Activated CD8-positive, alpha-beta memory T cell treated with anti-CD3 and anti-CD28 coated beads, Interleukin-2, amount 50 U/mL, for 1 hour (primary cell): ENCODE measurements around the gene TMIGD1.
"Not testable (repeated sequence)": the region's sequence is repeated elsewhere in the genome, so short reads cannot be mapped to it uniquely, and the experiment has no call there.

Source experiments
- DNase-seq: peaks from one replicate; pipeline ENCODE4 v3.0.0-alpha.2; 2020; ENCODE audit errors: extremely low read depth

The TMIGD1 gene

GRCh38 chr17:30358055-30358760 lies 24.4 kb upstream of the TMIGD1 start:
- no peak for DNase-seq

GRCh38 chr17:30357476-30357875 lies 23.6 kb upstream of the TMIGD1 start:
- DNase-seq, result no peak

GRCh38 chr17:30354701-30355100 lies 20.8 kb upstream of the TMIGD1 start:
- DNase-seq, result no peak

GRCh38 chr17:30352240-30352814 lies 18.5 kb upstream of the TMIGD1 start:
- DNase-seq, result no peak

GRCh38 chr17:30351735-30352134 lies 17.9 kb upstream of the TMIGD1 start:
- DNase-seq, result no peak

GRCh38 chr17:30351263-30351662 lies 17.4 kb upstream of the TMIGD1 start:
- not testable (repeated sequence) for DNase-seq

- DNase-seq, result no peak
Observed at GRCh38 chr17:30349252-30349651, 15.4 kb upstream of the TMIGD1 start.

GRCh38 chr17:30347488-30347887 lies 13.6 kb upstream of the TMIGD1 start:
- no peak for DNase-seq

- no peak for DNase-seq
Observed at GRCh38 chr17:30346221-30346795, 12.5 kb upstream of the TMIGD1 start.

- no peak for DNase-seq
Observed at GRCh38 chr17:30345527-30346075, 11.7 kb upstream of the TMIGD1 start.

GRCh38 chr17:30345089-30345433 lies 11.2 kb upstream of the TMIGD1 start:
- no peak for DNase-seq

- no peak for DNase-seq
Observed at GRCh38 chr17:30344283-30345088, 10.6 kb upstream of the TMIGD1 start.

GRCh38 chr17:30343796-30344195 lies 9.9 kb upstream of the TMIGD1 start:
- DNase-seq, result no peak

GRCh38 chr17:30343244-30343643 lies 9.4 kb upstream of the TMIGD1 start:
- not testable (repeated sequence) for DNase-seq

GRCh38 chr17:30341703-30342249 lies 7.9 kb upstream of the TMIGD1 start:
- no peak for DNase-seq

- DNase-seq, result no peak
Observed at GRCh38 chr17:30340801-30341356, 7.0 kb upstream of the TMIGD1 start.

- no peak for DNase-seq
Observed at GRCh38 chr17:30339086-30339485, 5.2 kb upstream of the TMIGD1 start.

- DNase-seq, result no peak
Observed at GRCh38 chr17:30337393-30337999, 3.6 kb upstream of the TMIGD1 start.

GRCh38 chr17:30336369-30337171 lies 2.7 kb upstream of the TMIGD1 start:
- DNase-seq, result peak; percentile 34

- no peak for DNase-seq
Observed at GRCh38 chr17:30334421-30334820, 564 bp upstream of the TMIGD1 start.
